HG03354 (cell line): ENCODE measurements around the gene BASP1.
"Not testable (repeated sequence)": the region's sequence is repeated elsewhere in the genome, so short reads cannot be mapped to it uniquely, and the experiment has no call there.

Experiments
- ATAC-seq: cut with Tn5 transposase; IDR thresholded peaks from one replicate; pipeline ENCODE4 v1.9.1; 2021; ENCODE audit warnings: mild to moderate bottlenecking; ENCODE audit not compliant: unreplicated experiment, poor library complexity, severe bottlenecking

The BASP1 gene

DNA sequence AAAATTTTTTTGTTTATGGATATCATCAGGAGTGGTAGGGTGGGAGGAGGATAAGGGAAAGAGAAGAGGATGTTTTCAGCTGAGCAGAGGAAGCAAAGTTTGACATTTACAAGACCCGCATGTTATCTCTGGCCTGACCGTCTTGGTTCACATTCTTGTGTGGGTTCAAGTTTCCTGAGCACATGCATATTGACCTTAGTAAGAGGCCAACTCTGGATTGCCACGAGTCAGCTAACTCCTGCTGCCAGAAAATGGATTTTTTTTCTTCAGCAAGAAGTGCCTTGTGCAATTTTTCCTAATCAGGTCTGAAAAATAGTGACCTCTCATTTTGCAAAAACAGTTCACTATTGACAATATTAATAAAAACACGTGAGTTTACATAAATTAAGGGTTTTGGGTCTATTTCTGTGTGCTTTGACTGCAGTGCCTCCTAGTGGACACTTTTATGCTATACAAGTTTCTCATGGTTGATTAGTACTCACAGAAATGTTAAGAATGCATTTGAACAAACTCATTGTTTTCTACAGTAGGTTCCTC, 27.1 kb upstream of the BASP1 start:
- ATAC-seq: peak; percentile 54

DNA sequence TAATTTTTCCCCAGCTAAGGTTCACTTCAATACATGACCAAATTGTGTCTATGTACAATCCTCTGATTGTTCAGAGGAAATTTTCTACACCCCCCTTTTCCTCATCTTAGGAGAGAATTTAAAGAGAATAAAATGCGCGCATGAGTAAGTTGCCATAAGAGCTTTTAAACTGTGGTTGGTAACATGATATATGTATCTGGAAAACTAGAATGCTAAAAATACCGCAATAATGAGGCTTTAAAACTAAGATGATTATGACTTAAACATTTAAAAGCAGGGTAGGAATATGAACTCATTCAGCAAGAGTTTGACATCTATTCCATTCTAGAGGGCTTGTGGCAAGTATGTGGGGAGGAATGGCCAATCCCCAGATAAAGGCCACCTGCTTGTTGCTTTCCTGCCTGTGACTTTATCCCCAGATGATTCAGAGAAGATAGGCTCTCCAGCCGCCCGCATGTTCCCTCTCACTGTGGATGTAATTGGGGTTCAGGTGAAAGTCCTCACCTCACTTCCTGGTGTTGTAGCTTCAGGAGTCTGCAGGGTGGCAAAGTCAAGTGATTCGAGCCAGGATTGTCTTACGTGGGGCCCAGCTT, 26.5 kb upstream of the BASP1 start:
- no peak for ATAC-seq

DNA sequence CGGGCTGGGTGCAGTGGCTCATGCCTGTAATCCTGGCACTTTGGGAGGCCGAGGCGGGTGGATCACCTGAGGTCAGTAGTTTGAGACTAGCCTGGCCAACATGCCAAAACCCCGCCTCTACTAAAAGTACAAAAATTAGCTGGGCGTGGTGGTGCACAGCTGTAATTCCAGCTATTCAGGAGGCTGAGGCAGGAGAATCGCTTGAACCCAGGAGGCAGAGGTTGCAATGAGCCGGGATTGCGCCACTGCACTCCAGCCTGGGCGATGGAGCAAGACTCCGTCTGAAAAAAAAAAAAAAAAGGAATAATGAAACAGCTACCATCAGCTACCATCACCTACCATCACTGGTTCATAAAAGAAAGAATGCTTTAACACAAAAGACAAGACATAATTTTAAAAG, 25.9 kb upstream of the BASP1 start:
- ATAC-seq: not testable (repeated sequence)

DNA sequence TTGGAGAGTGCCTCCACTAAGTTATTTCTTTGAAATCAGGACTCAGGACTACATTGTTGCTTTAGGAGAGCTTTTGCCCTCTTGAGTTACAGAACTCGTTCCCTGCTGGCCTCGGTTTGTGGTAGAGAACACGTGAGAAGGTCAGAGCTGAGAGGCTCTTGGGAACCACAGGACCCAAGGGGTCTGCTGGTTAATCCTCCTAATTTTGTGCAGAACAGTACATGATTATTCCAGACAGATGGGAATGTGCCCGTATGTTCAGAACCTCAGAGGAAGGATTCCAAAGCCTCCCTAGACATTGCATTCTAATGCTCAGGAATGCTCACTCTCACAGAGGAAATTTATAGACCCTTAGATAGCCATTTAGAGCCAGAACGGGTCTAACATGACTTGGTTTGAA, 25.2 kb upstream of the BASP1 start:
- no peak for ATAC-seq

DNA sequence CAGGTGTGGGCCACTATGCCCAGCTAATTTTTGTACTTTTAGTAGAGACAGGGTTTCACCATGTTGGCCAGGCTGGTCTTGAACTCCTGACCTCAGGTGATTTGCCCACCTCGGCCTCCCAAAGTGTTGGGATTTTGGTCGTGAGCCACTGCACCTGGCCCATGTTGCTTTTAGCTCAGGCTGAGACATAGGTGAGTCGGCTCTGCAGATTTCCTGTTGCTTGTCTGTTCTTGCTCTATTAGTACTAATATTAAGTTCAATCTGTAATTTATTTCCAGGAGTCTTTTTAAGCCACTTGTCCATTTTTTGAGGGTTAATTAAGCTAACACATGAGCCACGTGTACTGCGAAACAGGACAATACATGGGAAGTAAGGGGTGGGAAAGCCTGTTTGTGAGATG, 21.4 kb upstream of the BASP1 start:
- ATAC-seq: no peak

DNA sequence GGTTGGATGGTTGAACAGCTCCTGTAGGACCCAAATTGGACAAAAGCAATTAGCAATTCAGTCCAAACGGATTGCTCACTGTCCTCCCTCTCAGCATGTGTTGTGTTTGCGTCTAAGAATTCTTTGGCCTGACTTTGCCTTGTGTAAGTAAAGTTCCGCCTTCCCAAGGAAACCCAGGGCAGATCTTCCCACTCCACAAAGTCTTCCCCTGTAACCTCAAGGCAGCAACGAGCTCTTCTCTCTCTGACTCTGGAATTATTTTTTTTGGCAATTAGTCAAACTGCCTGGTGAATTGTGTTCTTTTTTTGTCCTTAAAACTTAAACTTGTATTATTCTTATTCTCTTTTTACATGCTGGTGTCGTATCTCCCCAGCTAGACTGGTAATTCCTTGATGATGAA, 20.7 kb upstream of the BASP1 start:
- no peak for ATAC-seq

DNA sequence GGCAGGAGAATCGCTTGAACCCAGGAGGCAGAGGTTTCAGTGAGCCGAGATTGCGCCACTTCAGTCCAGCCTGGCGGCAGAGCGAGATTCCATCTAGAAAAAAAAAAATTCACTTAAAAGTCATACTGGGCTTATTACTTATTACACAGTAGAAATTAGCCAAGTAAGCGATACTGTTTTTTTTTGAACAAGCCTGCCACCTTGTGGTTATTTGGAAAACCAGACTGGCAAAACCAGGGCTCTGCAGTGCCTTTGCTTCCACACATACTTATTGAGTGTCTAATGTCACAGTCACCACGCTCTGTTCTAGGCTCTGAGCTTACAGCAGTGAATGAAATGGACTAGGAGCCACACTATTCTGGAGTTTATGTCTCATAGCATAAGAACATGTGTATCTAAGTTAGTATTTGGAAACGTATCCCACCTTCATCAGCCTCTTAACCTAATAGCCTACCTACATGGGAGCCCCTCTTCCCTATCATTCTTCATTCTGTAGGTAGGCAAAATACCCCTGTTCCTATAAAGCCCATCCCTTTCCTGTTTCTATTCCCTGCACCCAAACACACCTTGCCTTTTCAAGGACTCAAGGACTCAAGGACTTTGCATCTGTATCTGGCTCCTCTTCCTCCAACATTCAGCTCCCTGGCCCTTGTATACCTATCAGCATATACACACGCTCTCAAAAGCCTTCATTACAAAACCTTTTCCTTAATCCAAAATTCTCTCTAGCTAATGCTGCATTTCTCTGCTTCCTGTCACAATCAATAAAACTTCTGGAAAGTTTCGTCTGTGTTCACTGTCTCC, 13.9 kb upstream of the BASP1 start:
- ATAC-seq: peak; percentile 90

DNA sequence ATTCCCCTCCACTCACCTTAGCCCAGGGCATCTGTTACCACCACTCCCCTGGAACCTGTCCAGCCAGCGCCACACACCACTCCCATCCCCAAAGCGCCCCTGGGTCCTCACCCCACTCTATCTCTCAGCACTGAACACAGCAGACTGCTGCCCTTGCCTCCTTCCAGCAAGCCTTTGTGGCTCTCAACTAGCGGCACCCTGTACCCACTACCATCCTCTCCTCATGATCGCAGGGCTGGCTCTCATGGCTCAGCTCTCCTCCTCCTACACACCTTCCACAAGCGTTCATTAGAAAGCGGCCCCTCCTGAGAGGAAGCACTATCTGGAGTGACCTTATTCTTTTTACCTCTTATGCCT, 13.3 kb upstream of the BASP1 start:
- ATAC-seq: no peak

DNA sequence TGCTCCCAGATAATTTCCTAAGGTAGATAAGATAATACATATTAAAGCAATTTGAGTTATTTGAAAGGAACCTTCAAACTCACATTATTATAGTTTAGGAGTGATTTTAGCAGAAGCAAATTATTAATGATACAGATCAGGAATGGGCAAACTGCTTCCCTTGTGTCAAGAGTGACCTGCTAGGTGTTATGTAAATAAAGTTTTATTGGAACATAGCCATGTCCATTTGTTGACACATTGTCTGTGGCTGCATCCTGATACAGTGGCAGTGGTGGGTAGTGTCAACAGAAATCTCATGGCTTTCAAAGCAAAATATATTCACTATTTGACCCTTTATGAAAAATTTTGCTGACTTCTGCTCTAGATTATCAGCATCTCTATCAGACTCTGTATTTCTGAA, 11.4 kb upstream of the BASP1 start:
- no peak for ATAC-seq

DNA sequence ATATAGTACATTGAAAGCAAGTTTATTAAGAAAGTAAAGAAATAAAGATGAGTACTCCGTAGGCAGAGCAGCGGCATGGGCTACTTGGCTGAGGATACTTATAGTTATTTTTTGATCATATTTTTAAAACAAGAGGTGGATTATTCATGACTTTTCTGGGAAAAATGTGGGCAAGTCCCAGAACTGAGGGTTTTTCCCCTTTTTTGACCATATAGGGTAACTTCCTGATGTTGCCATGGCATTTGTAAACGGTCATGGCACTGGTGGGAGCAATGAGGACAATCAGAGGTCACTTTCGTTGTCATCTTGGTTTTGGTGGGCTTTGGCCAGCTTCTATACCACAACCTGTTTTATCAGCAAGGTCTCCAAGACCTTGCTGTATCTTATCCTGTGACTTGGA, 5.2 kb upstream of the BASP1 start:
- no peak for ATAC-seq

DNA sequence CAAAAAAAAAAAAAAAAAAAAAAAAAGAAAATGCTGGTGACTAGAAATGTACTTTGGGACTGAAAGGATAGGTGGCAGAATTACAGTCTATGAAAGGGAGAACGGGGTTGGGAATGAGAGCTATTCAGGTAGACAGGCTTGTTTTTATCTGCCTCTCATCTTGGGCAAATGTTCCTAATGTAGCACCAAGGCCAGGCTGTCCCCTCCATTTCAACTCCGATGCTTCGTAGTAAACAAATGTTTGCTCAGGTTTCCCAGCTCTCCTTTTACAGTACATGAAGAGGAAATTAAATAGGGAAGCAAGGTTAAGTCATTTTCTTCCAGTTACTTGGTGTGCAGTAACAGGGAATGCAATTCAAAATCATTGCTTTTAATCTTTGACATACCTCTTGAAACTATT, 4.4 kb upstream of the BASP1 start:
- ATAC-seq: no peak

DNA sequence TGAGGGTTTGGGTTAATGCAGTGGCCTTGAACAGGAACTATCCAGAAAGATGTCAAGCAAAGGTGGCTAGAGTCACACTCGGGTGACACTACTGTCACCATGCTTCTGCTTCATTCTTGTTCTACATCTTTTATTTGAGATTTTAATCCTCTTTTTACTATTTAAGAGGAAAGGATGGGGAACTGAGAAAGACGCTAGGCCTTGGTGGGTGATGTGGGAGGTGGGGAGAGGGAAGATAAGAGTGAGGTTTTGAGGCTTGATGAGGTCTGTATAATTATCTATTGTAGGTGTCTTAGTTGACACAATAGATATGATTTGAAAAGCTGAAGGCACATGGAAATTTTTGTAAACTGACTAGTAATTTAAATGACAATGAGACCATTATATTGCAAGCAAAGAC, 3.5 kb upstream of the BASP1 start:
- ATAC-seq: no peak

DNA sequence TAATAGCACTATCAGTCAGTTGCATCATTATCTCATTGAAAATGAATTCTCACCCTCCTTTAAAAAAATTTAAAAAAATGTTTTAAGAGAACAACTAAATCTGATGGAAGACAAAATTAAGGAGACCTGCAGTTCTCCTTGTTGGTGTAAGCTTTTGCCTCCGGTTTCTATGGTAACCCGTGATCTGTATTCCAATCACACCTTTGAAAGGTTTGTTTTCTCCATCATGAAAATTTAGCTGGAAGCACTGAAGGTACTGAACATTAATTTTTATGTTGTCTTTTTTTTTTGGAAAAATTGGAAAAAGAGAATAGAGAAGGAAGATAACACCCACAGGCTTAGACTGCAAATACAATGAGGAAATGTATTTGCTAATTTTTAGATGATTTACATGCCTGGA, 2.5 kb upstream of the BASP1 start:
- ATAC-seq: no peak

DNA sequence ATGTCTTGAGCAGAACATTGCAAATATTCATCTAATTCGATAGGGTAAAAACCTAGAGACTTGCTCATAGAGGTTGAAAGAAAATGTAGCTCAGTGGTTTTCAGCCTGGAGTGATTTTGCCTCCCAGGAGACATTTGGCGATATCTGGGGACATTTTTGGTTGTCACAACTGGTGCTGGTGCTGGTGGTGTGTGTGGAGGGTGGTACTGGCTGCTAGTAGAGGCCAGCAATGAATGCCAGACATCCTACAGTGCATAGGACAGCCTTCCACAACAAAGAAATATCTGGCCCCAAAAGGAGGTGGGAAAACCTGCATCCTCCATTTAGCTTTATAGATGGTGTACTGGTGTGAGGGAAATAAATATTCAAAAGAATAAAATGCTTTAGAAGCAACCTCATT, 2.1 kb upstream of the BASP1 start:
- ATAC-seq: no peak

DNA sequence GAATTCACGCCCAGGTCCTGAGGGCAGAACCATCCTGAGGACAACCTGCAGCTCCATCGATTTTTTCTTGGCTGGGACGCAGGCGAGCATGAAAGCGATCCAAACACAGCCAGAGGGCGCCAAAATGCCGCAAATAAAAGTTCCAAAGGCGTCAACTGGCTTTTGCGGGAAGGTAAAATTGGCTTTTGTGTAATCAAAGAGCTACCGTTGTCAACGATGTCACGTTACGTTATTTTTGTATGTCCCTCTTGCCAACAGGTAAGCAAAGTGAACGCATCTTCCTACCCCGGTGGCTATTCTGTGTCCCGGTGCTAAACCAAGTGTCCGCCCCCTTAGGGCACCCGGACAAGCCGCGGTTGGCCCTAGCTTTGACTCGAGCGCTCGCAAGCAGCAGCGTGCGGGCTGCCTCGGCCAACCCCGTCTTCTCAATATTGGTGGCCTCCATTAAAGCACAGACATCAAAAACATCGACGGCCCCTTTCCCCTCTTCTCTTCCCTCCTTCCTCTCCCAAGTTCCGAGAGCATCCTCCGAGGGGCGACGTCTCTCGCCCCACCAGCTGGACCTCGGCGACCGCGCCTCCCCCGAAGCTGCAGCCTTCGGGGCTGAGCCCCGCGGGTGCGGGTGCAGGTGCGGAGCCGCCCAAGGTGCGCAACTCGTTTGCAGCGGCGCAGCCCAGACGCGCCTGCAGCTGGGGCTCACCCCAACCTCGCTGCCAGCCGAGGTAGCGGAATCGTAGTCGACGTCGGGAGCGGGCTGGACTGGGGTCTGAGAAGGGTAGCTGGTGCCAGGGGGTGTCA, 1.1 kb upstream of the BASP1 start:
- ATAC-seq: peak; percentile 54

DNA sequence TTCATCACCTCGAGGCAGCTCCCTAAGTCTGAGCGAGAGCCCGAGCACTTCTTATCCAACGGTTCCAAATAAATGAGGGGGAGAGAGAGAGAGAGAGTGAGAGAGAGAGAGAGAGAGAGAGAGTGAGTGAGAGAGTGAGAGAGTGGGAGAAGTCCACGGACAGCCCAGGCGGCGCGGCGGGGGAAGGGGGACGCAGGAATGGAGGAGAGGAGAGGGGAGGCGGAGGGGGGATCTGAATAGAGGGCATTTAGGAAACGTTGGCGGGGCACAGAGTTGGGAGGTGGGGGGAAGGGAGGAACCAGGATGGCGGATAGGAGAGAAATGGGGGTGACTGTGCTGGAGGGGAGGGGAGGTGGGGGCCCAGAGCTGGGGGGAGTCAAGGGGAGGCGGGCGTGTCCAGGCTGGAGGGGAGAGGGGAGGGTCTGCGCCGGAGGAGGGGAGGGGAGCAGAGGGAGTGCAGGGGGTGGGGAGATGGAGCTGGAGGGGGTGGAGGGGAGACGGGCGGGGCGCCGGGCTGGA, 398 bp upstream of the BASP1 start:
- ATAC-seq: no peak

DNA sequence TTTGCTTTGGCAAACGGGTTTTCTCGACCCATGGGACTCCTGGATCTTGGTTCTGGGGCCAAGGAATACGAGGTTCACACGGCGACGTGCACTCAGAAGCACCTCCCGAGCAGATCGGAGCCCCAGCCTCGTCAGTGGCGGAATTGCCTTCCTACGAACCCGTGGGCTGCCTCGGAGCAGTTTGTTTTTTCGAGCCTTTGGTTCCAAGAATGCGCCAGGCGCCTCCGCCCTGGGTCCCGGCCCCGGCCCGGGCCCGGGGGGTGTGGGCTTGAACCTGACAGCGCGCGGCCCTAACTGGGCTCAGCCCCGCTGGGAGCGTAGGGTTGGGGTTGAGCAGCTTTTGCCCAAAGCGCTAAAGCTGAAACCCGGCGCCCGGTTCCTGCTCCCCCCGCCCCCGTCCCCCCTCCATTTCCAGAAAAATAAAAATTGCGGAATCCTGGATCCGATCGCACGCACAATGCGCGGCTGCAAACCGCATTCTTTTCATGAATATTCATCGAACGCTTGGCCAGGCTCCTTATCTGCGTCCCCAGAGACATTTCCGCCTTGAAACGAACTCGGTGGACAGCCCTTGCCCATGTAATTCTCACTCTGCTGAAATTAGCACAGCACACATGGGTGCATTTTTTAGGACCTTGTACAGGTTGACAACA, 1.0 kb downstream of the BASP1 start:
- ATAC-seq: peak; percentile 32

DNA sequence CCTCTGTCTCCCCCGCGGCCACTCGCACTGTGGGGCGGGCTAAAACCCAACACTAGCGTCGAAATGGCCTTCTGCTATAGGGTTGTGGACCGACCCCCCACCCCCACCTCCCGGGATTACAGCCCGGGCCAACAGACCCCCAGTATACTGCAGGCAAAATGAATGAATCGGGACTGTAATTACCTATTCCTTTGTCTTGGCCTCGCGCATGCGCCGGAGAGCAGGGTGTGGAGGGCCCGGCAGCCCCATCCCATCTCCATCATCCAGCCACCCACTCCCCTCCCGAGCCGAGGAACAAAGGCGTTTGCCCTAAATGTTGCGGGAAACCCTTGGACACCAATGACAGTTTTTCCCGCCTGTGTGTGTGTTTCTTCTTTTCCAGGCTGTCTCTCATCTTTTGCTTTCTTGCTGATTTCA, 1.6 kb downstream of the BASP1 start:
- peak; percentile 9 for ATAC-seq

DNA sequence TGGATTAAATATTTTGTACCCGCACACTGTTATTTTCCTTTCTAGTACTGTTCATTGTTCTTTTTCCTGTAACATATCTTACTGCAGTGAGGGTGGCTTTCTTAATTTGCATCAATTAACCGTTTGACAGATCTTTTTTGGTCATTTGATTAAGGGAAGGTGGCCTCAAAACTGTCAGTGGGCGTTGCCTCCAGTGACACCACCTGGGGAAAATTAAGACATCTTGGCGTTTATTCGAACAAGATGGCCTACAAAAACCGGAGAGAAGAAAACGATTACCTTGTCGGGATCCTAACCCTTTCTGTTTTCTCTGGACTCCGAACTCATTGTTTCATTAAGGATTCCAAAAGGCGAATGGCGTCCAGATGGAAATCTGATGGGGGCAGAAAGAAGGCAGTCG, 2.0 kb downstream of the BASP1 start:
- no peak for ATAC-seq

DNA sequence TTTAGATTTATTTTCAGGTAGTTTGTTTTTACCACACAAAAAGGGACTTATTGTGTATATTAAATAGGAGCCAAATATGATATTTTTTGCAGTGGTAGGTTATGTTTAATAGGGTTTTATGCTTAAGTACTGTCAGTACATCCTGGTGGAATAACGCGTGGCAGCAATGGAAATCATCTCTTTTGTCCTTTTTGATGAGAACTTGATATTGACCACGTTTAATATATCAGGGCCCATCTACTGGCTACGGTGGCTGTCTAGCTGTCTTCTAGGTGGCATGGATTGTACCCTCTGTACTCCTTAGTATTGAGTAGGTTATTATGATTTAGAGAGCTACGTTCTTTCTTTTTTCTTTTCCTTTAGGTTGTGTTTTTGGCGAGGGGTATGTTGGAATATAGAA, 2.6 kb downstream of the BASP1 start:
- ATAC-seq: no peak
